Forelimb muscle (tissue), 1 donor: ENCODE results near the gene LGR4. TPM values are rescaled to one million over a fixed set of nuclear protein-coding genes. Genes with fewer than 3 reads are reported as not detected.
"Not testable (repeated sequence)": the region's sequence is repeated elsewhere in the genome, so short reads cannot be mapped to it uniquely, and the experiment has no call there.

Source experiments
- DNase-seq: peaks from one replicate; pipeline ENCODE4 v3.0.0-alpha.2; 2013; ENCODE audit warnings: low read depth
- polyA plus RNA-seq: library from polyadenylated mRNA; unstranded; fragments of 120-200 nt; gene quantifications from one replicate; pipeline ENCODE4 v1.2.1, GENCODE V29; 2013; ENCODE audit not compliant: insufficient read length

Gene LGR4
- polyA plus RNA-seq, 1 donor: 27.5 TPM

GRCh38 chr11:27459191-27459590 is 13.4 kb downstream of the LGR4 start:
- DNase-seq: no peak

DNA sequence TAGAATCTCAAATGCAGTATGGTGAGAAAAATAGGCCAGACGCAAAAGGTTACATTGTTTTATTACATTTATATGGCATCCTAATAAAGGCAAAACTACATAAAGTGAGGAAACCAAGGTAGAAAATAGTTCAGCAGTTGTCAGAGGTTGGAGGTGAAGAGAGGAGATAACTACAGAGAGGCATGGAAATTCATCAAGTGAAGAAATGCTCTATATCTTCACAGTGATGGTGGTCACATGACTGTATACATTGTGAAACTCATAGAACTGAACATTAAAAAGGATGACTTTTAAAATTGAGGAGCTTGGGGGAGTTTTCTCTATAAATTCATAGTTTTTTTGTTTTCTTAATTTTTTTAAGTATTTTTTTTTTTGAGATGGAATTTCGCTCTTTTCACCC is 14.4 kb downstream of the LGR4 start:
- DNase-seq: no peak

GRCh38 chr11:27456795-27457329 is 15.7 kb downstream of the LGR4 start:
- DNase-seq: no peak

- DNase-seq: no peak
Observed at GRCh38 chr11:27456140-27456794, 16.3 kb downstream of the LGR4 start.

- no peak for DNase-seq
Observed at GRCh38 chr11:27455667-27456066, 16.9 kb downstream of the LGR4 start.

DNA sequence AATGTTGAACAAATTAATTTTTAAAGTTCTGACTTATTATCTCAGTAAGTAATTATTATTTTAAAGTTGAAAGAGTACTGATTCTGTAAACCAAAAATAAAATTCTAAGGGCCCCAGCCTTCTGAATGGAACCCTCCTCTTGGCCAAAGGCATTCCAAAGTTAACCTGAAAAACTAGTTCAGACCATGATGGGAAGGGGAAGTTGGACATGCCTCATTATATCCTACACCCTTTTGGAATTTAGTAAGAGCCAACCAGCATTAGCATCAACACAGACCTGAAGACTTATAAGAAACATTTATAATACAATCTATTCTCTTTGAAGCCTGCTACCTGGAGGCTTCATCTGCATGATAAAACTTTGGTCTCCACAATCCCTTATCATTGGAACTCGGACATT is 18.9 kb downstream of the LGR4 start:
- DNase-seq: no peak

GRCh38 chr11:27452147-27452546 is 20.4 kb downstream of the LGR4 start:
- no peak for DNase-seq

GRCh38 chr11:27451244-27451965 is 21.2 kb downstream of the LGR4 start:
- DNase-seq: no peak

GRCh38 chr11:27448184-27448540 is 24.4 kb downstream of the LGR4 start:
- not testable (repeated sequence) for DNase-seq

GRCh38 chr11:27447288-27448183 is 25.1 kb downstream of the LGR4 start:
- no peak for DNase-seq

DNA sequence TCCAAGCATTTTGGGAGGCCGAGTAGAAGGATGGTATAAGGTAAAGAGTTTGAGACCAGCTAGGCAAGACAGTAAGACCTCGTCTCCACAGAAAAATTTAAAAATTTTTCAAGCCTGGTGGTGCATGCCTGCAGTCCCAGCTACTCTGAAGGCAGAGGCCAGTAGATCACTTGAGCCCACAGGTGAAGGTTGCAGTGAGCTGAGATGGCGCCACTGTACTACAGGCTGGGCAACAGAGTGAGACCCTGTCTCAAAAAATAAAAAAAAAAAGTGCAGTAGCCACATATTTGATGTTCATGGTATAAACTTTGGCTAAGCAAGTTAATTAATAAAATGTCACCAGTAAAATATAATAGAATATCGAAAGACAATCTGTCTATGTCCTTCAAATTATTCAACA is 27.0 kb downstream of the LGR4 start:
- no peak for DNase-seq

- DNase-seq: no peak
Observed at GRCh38 chr11:27444801-27445215, 27.8 kb downstream of the LGR4 start.

- no peak for DNase-seq
Observed at GRCh38 chr11:27443746-27444507, 28.7 kb downstream of the LGR4 start.

- no peak for DNase-seq
Observed at GRCh38 chr11:27443227-27443626, 29.4 kb downstream of the LGR4 start.

- DNase-seq: no peak
Observed at GRCh38 chr11:27440090-27440489, 32.5 kb downstream of the LGR4 start.

DNA sequence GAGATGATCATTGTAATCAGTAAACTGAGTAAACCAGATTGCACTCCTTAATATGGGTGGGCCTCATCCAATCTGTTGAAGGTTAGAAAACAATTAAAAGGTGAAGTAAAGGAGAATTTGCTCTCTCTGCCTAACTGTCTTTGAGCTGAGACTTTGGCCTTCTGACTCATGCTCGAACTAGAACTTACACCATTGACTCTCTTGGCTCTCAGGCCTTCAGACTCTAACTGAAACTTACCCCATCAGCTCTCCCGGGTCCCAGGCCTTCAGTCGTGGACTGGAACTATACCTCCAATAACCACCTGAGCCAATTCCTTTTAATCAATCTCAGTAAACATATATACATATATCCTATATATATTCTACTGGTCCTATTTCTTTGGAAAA is 34.0 kb downstream of the LGR4 start:
- no peak for DNase-seq

- DNase-seq: no peak
Observed at GRCh38 chr11:27437829-27438594, 34.6 kb downstream of the LGR4 start.

GRCh38 chr11:27436916-27437315 is 35.7 kb downstream of the LGR4 start:
- no peak for DNase-seq

- DNase-seq: no peak
Observed at GRCh38 chr11:27433742-27434141, 38.8 kb downstream of the LGR4 start.

GRCh38 chr11:27431808-27432207 is 40.8 kb downstream of the LGR4 start:
- DNase-seq: no peak
